ENCODE results near the gene ZNF576. TPM values are rescaled to one million over a fixed set of nuclear protein-coding genes. Genes with fewer than 3 reads are reported as not detected.

ZNF576 gene
- polyA plus RNA-seq, 1 experiment: 9.3 TPM

DNA sequence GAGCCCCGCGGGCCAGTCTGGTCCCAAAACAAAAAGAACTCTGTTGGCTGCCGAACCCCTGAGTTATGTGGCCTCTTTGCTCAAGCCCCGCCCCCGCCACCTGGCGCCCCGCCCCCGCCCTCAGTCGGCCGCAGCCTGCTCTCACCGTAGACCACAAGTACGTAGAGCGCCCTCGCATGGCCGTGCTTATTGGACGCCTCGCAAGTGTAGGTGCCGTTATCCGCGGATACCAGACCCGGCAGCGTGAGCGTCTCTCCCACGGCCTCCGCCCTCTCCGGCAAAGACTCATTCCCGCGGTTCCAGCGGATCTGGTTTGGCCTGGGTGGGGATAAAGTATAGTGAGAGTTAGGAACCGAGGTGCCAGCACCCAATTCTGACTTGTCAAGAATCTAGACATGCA, 28.5 kb downstream of the ZNF576 start:
- POLR2A ChIA-PET: no interaction called here
- no peak for DNase-seq (ENCODE audit: low read depth, low spot score)
- Histone ChIP-seq H3K4me3 (ENCODE audit: low read depth, low read length) (no peak overlapping the region), H3K9me3 (ENCODE audit: control insufficient read depth, insufficient read depth, low read length) (peaks cover 5% of the 10 kb centered on the region; the same call in 1 of the 2 replicates), H3K27me3 (ENCODE audit: control insufficient read depth, insufficient read depth, low read length) (no peaks in the 10 kb centered on the region), H3K27ac (ENCODE audit: low read depth, low read length) (no peak overlapping the region)
- CTCF ChIA-PET: no interaction called here
- 0 out of 2 replicates have a peak, but pooled peaks have one; percentile 1 for TF ChIP-seq CTCF (IDR thresholded peaks at IDR 0.05; ENCODE audit: low read depth, low read length)

- CTCF ChIA-PET: interaction anchor here (0.5 kb wide), 1 partner anchor 37 kb away, joined by 3 read pairs; no protein-coding TSS in a partner anchor
- no peaks in the 10 kb centered on the region for H3K27me3 ChIP-seq (ENCODE audit: control insufficient read depth, insufficient read depth, low read length)
- no peak for DNase-seq (ENCODE audit: low read depth, low spot score)
- peaks cover 5% of the 10 kb centered on the region; the same call in 1 of the 2 replicates for H3K9me3 ChIP-seq (ENCODE audit: control insufficient read depth, insufficient read depth, low read length)
- H3K4me3 ChIP-seq (ENCODE audit: low read depth, low read length): no peak overlapping the region
- POLR2A ChIA-PET: interaction anchor here (0.5 kb wide), 1 partner anchor 82 kb away, joined by 4 read pairs; no protein-coding TSS in a partner anchor
- H3K27ac ChIP-seq (ENCODE audit: low read depth, low read length): no peak overlapping the region
- no peak for TF ChIP-seq CTCF (IDR thresholded peaks at IDR 0.05; ENCODE audit: low read depth, low read length)
These were observed 29.7 kb downstream of the ZNF576 start for GRCh38 chr19:43625918-43626579.

DNA sequence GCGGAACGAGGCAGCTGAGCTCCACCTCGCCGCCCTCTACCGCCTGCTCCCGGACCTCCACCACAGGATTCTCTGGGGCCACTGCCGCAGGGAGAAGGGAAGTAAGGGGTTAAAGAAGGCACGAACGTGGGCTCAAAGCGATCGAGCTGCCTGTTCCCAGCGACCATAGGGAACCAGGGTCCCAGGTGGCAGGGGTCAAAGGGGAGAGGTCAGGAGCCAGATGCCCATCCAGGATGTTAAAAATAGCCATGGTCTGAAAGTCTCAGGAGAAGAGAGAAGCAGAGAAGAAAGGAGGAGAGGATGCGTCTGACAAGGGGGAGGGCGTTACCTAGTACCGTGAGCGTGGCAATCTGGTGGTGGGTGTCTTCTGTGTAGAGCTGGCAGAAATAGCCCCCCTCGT, 30.4 kb downstream of the ZNF576 start:
- TF ChIP-seq CTCF (IDR thresholded peaks at IDR 0.05; ENCODE audit: low read depth, low read length): no peak
- ChIA-PET CTCF (no interaction called here), POLR2A (interaction anchor here (0.5 kb wide), 1 partner anchor 83 kb away, joined by 4 read pairs; no protein-coding TSS in a partner anchor)
- Histone ChIP-seq H3K9me3 (ENCODE audit: control insufficient read depth, insufficient read depth, low read length) (peaks cover 5% of the 10 kb centered on the region; the same call in 1 of the 2 replicates), H3K27ac (ENCODE audit: low read depth, low read length) (no peak overlapping the region), H3K4me3 (ENCODE audit: low read depth, low read length) (no peak overlapping the region), H3K27me3 (ENCODE audit: control insufficient read depth, insufficient read depth, low read length) (peaks cover 3% of the 10 kb centered on the region)
- DNase-seq (ENCODE audit: low read depth, low spot score): no peak

GRCh38 chr19:43628646-43629326, 32.4 kb downstream of the ZNF576 start:
- Histone ChIP-seq H3K27ac (ENCODE audit: low read depth, low read length) (no peak overlapping the region), H3K4me3 (ENCODE audit: low read depth, low read length) (no peak overlapping the region), H3K9me3 (ENCODE audit: control insufficient read depth, insufficient read depth, low read length) (peaks cover 5% of the 10 kb centered on the region; the same call in 1 of the 2 replicates), H3K27me3 (ENCODE audit: control insufficient read depth, insufficient read depth, low read length) (peaks cover 8% of the 10 kb centered on the region)
- no peak for TF ChIP-seq CTCF (IDR thresholded peaks at IDR 0.05; ENCODE audit: low read depth, low read length)
- no peak for DNase-seq (ENCODE audit: low read depth, low spot score)
- POLR2A ChIA-PET: no interaction called here
- CTCF ChIA-PET: no interaction called here

DNA sequence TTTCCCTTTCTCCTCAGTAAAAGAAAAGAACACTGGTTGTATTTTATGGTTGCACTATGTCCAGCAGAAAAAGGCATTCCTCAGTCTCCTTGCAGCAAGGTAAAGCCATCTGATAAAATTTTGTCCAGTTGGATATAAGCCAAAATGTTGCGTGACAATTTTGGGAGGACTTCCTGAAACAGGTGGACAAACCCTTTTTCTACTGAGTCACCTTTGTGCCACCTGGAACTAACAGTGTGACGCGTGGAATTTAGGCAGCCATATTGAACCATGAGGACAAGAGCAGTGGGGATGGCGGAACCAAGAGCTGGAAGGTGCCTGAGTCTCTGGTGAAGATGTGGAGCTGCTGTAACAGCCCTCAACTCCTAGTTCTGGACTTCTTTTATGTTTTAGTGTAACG, 35.1 kb downstream of the ZNF576 start:
- H3K9me3 ChIP-seq (ENCODE audit: control insufficient read depth, insufficient read depth, low read length): no peaks in the 10 kb centered on the region; the same call in 1 of the 2 replicates
- H3K27ac ChIP-seq (ENCODE audit: low read depth, low read length): no peak overlapping the region
- H3K4me3 ChIP-seq (ENCODE audit: low read depth, low read length): no peak overlapping the region
- CTCF ChIA-PET: no interaction called here
- POLR2A ChIA-PET: no interaction called here
- H3K27me3 ChIP-seq (ENCODE audit: control insufficient read depth, insufficient read depth, low read length): peaks cover 16% of the 10 kb centered on the region
- no peak for DNase-seq (ENCODE audit: low read depth, low spot score)
- TF ChIP-seq CTCF (IDR thresholded peaks at IDR 0.05; ENCODE audit: low read depth, low read length): no peak
